Measurements from ENCODE around the gene COA3.

GRCh38 chr17:42796066-42796758, 2.3 kb downstream of the COA3 start:
- no peak for TF ChIP-seq POLR2A (IDR thresholded peaks at IDR 0.05)
- no peak for TF ChIP-seq CTCF (IDR thresholded peaks at IDR 0.05)

All from body of pancreas (tissue), 4 donors.